Activated B cell treated with CpG ODN at 0.5 μM for 24 hours (primary cell): ENCODE data around the gene FHOD3. TPM values are rescaled to one million over a fixed set of nuclear protein-coding genes. Genes with fewer than 3 reads are reported as not detected.

Source experiments
- ATAC-seq: fragments of 200-7000 bp; cut with Tn5 transposase; one replicate; pipeline ENCODE4 v1.10.0; 2021; ENCODE audit warnings: low read depth, mild to moderate bottlenecking, moderate library complexity
- CTCF ChIA-PET: fragments of 350-600 bp; sonication (Branson Sonifier 250); formaldehyde crosslinking; loops from one replicate; lab custom pipeline; 2021; ENCODE audit warnings: antibody characterized with exemption; lab: Charles Lee
- POLR2A ChIA-PET: fragments of 350-600 bp; sonication (Branson Sonifier 250); formaldehyde crosslinking; loops from one replicate; lab custom pipeline; 2021; ENCODE audit warnings: antibody characterized with exemption; lab: Charles Lee
- DNase-seq: peaks from one replicate; pipeline ENCODE4 v3.0.0; 2022
- H3K27ac Mint-ChIP-seq: one replicate; pipeline ENCODE4 v1.8.0; 2020; ENCODE audit warnings: mixed read lengths
- H3K27me3 Mint-ChIP-seq: one replicate; pipeline ENCODE4 v1.8.0; 2021; ENCODE audit warnings: mixed read lengths
- H3K36me3 Mint-ChIP-seq: one replicate; pipeline ENCODE4 v1.8.0; 2021; ENCODE audit warnings: low read depth, mixed read lengths
- H3K4me1 Mint-ChIP-seq: one replicate; pipeline ENCODE4 v1.8.0; 2021; ENCODE audit warnings: mixed read lengths
- H3K4me3 Mint-ChIP-seq: one replicate; pipeline ENCODE4 v1.8.0; 2020; ENCODE audit warnings: mild to moderate bottlenecking, mixed read lengths
- H3K9me3 Mint-ChIP-seq: one replicate; pipeline ENCODE4 v1.8.0; 2020; ENCODE audit warnings: mixed read lengths
- intact Hi-C: fragments of 100-400 bp; cut with micrococcal nuclease; formaldehyde crosslinking; loops from one replicate; pipeline ENCODE4 v1.15.1; 2024
- total RNA-seq: library from RNA; stranded (reverse); gene quantifications from 2 replicates; pipeline ENCODE4 v1.2.3, GENCODE V29; 2022
- TF ChIP-seq, protein P1 (sequence below): fragments of 200-600 bp; IDR thresholded peaks from one replicate; pipeline ENCODE4 v1.8.0; 2022; ENCODE audit warnings: antibody characterized with exemption, mild to moderate bottlenecking

Gene FHOD3
- total RNA-seq, 1 donor from 2014 or later = not detected

DNA sequence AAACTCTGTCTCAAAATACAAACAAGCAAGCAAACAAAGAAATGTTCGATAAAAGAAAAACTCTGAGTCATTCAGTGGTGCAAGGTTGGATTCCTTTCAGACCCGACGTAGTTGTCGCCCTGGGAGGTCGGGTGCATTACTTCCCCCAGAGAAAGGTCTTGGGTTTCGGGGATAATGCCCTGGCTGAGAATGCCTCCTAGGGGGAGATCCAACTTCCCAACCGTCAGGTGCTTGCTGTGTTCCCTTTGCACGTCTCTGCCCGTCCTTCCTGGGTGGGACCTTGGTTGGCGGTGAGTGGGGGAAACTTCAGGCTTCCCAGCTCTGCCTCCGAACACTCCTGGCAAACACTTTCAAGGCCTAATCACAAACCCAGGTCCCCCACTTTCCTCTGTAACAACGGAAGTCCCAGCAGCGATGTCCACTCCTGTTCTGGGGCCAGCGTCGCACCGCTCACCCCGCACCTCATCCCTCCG, 530.7 kb downstream of the FHOD3 start:
- TF ChIP-seq, protein P1, sequence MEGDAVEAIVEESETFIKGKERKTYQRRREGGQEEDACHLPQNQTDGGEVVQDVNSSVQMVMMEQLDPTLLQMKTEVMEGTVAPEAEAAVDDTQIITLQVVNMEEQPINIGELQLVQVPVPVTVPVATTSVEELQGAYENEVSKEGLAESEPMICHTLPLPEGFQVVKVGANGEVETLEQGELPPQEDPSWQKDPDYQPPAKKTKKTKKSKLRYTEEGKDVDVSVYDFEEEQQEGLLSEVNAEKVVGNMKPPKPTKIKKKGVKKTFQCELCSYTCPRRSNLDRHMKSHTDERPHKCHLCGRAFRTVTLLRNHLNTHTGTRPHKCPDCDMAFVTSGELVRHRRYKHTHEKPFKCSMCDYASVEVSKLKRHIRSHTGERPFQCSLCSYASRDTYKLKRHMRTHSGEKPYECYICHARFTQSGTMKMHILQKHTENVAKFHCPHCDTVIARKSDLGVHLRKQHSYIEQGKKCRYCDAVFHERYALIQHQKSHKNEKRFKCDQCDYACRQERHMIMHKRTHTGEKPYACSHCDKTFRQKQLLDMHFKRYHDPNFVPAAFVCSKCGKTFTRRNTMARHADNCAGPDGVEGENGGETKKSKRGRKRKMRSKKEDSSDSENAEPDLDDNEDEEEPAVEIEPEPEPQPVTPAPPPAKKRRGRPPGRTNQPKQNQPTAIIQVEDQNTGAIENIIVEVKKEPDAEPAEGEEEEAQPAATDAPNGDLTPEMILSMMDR = no peak
- peaks cover 4% of the 10 kb centered on the region for H3K36me3 Mint-ChIP-seq
- ATAC-seq (no peak), DNase-seq (no peak)
- H3K9me3 Mint-ChIP-seq = no peaks in the 10 kb centered on the region
- ChIA-PET CTCF (interaction anchor here (1.5 kb wide), 1 partner anchor 9 kb away, joined by 6 read pairs; no protein-coding TSS in a partner anchor), POLR2A (interaction anchor here (1.0 kb wide), 1 partner anchor 761 kb away, joined by 3 read pairs; the partner anchor contains the start of gene RPRD1A)
- intact Hi-C loops = loop anchor here (2.0 to 10.0 kb wide), 3 partner anchors 761 to 1853 kb away; partner anchors contain the start of genes RPRD1A and ZNF24
- peak overlapping the region; percentile 84 for H3K27ac Mint-ChIP-seq
- peaks cover 31% of the 10 kb centered on the region for H3K4me1 Mint-ChIP-seq
- peak overlapping the region; percentile 94 for H3K4me3 Mint-ChIP-seq
- no peaks in the 10 kb centered on the region for H3K27me3 Mint-ChIP-seq

DNA sequence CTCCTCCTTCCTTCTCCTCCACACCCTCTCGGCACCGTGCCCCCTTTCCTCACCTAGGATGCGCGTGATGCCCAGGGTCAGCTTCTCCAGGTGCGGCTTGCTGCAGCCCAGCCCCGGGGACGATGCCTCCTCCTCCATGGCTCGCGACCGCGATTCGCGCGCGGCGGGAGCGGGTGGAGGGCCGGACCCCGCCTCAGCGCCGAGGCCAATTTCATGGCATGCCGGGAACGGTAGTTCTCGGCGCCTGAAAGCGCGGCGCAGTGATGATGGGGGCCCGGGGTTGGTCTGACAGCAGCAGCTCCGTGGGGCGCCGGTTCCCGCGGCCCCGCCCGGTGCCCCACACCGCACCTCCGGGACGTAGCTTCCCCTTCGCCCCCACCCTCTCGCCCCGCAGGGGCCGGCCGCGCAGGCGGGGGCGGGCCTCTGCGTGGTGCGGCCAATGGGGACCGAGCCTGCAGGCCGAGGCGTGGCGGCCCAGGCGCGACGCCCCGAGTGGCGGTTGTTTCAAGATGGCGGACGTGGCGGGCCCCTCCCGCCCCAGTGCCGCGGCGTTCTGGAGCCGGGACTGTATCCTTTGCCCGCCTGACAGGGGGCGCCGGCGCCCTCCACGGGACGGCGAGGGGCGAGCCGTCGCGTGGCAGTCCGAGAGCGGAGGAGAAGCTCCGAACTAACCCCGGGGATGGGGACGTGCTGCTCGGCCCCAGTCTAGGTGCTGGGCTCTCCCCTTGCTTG, 531.3 kb downstream of the FHOD3 start, which contains the start of the genes KIAA1328 and TPGS2:
KIAA1328 (plus strand) TSS at position 498 of the 732 bp plus-strand sequence; CDS start at position 510, 12 bp downstream.
TPGS2 (minus strand) TSS at position 373 of the 732 bp plus-strand sequence; CDS start at position 138, 235 bp downstream.
- H3K27ac Mint-ChIP-seq = peak within 1 kb of the TSS; percentile 84
- TF ChIP-seq, protein P1 = no peak
- peak; percentile 91 for ATAC-seq
- H3K4me1 Mint-ChIP-seq = peaks cover 31% of the 10 kb centered on the region
- DNase-seq = peak; percentile 88
- intact Hi-C loops = loop anchor here (1.0 to 10.0 kb wide), 5 partner anchors 699 to 1854 kb away; partner anchors contain the start of genes ELP2, RMP24, RPRD1A and SLC39A6
- H3K4me3 Mint-ChIP-seq = peak within 1 kb of the TSS; percentile 94
- ChIA-PET CTCF (interaction anchor here (1.4 to 1.8 kb wide), 3 partner anchors 10 to 20 kb away, joined by 3 to 6 read pairs (median 6); no protein-coding TSS in a partner anchor), POLR2A (interaction anchor here (0.6 to 1.0 kb wide), 3 partner anchors 23 to 857 kb away, joined by 3 to 6 read pairs (median 4); partner anchors contain the start of genes RMP24 and RPRD1A)
- H3K9me3 Mint-ChIP-seq = no peaks in the 10 kb centered on the region
- peaks cover 4% of the 10 kb centered on the region for H3K36me3 Mint-ChIP-seq
- no peaks in the 10 kb centered on the region for H3K27me3 Mint-ChIP-seq

Other genes starting within 250 kb of the FHOD3 start
- gene RPRD1A, start 230.2 kb upstream of the FHOD3 start, total RNA-seq = 40.7 and 47.6 TPM in 2 replicates
- gene SLC39A6, start 168.4 kb upstream of the FHOD3 start, total RNA-seq = 17.6 and 18.6 TPM in 2 replicates
- 105 and 124 TPM in 2 replicates for gene ELP2, start 167.8 kb upstream of the FHOD3 start, total RNA-seq
- 0.39 and 0.42 TPM in 2 replicates for gene MOCOS, start 110.2 kb upstream of the FHOD3 start, total RNA-seq